Fibroblast of skin of right biceps (primary cell): ENCODE measurements around the gene CYTH2.
"Not testable (repeated sequence)": the region's sequence is repeated elsewhere in the genome, so short reads cannot be mapped to it uniquely, and the experiment has no call there.

Experiments used
- DNase-seq: peaks from one replicate; pipeline ENCODE4 v3.0.0-alpha.2; 2013

CYTH2 gene

GRCh38 chr19:48478339-48479256, 9.4 kb downstream of the CYTH2 start:
- no peak for DNase-seq

GRCh38 chr19:48479686-48480085, 10.5 kb downstream of the CYTH2 start:
- DNase-seq: no peak

- peak; percentile 38 for DNase-seq
Observed at GRCh38 chr19:48480183-48480557, 11.0 kb downstream of the CYTH2 start.

GRCh38 chr19:48480558-48481500, 11.7 kb downstream of the CYTH2 start:
- peak; percentile 49 for DNase-seq

- DNase-seq: peak; percentile 53
Observed at GRCh38 chr19:48481846-48482639, 12.9 kb downstream of the CYTH2 start.

GRCh38 chr19:48483301-48483700, 14.1 kb downstream of the CYTH2 start:
- DNase-seq: no peak

- DNase-seq: no peak
Observed at GRCh38 chr19:48484247-48484893, 15.2 kb downstream of the CYTH2 start.

GRCh38 chr19:48484931-48485612, 15.9 kb downstream of the CYTH2 start:
- DNase-seq: no peak

GRCh38 chr19:48486706-48487105, 17.5 kb downstream of the CYTH2 start:
- DNase-seq: not testable (repeated sequence)

- DNase-seq: no peak
Observed at GRCh38 chr19:48487544-48487943, 18.4 kb downstream of the CYTH2 start.

GRCh38 chr19:48487948-48488347, 18.8 kb downstream of the CYTH2 start:
- peak; percentile 81 for DNase-seq

- not testable (repeated sequence) for DNase-seq
Observed at GRCh38 chr19:48488478-48488877, 19.3 kb downstream of the CYTH2 start.

- DNase-seq: peak; percentile 42
Observed at GRCh38 chr19:48489608-48490216, 20.5 kb downstream of the CYTH2 start.

GRCh38 chr19:48490981-48491792, 22.0 kb downstream of the CYTH2 start:
- peak; percentile 22 for DNase-seq

- DNase-seq: no peak
Observed at GRCh38 chr19:48491793-48492123, 22.6 kb downstream of the CYTH2 start.

- peak; percentile 97 for DNase-seq
Observed at GRCh38 chr19:48492925-48493717, 24.0 kb downstream of the CYTH2 start.

GRCh38 chr19:48493718-48494401, 24.7 kb downstream of the CYTH2 start:
- no peak for DNase-seq

GRCh38 chr19:48495396-48495795, 26.2 kb downstream of the CYTH2 start:
- DNase-seq: no peak
